ENCODE measurements around the gene TENM3.

DNA sequence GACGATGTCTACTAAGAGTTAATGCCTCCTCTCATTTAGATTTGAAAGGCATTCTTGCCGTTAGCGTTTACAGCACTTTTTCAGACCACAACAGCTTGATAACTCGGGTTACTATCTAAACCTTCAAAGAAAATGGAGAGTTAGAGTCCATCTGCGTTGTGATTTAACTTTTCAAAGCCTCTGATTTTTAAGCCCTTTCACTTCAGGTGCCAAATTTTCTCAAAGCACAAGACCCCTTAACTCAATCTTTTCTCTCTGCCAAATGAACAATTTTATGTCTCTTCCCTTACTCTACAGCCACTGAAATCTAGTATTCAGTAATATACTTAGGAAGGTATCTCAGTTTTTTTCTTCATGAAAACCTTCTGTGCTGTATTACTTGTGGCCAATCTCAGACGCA lies 310.5 kb downstream of the TENM3 start:
- TF ChIP-seq, protein P1, sequence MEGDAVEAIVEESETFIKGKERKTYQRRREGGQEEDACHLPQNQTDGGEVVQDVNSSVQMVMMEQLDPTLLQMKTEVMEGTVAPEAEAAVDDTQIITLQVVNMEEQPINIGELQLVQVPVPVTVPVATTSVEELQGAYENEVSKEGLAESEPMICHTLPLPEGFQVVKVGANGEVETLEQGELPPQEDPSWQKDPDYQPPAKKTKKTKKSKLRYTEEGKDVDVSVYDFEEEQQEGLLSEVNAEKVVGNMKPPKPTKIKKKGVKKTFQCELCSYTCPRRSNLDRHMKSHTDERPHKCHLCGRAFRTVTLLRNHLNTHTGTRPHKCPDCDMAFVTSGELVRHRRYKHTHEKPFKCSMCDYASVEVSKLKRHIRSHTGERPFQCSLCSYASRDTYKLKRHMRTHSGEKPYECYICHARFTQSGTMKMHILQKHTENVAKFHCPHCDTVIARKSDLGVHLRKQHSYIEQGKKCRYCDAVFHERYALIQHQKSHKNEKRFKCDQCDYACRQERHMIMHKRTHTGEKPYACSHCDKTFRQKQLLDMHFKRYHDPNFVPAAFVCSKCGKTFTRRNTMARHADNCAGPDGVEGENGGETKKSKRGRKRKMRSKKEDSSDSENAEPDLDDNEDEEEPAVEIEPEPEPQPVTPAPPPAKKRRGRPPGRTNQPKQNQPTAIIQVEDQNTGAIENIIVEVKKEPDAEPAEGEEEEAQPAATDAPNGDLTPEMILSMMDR (conservative IDR thresholded peaks at IDR 0.05) = no peak
- TF ChIP-seq EZH2 (IDR thresholded peaks at IDR 0.05; ENCODE audit: low read depth) = no peak
